Stimulated activated naive B cell treated with anti-CD40 and anti-IgM and Interleukin-4, amounts not matched to agents 10 μg/mL and 1 μg/mL and 100 μg/mL, for 72 hours (primary cell): ENCODE measurements around the gene ANKRD23.

Experiments used
- ATAC-seq, 2 donors: fragments of 150-1000 bp; cut with Tn5 transposase; replicated peaks; 2 replicates each; pipeline ENCODE4 v1.10.0; 2021; ENCODE audit warnings: moderate library complexity in 1 of 2
- DNase-seq: peaks from one replicate; pipeline ENCODE4 v3.0.0; 2021
- H3K27ac Mint-ChIP-seq: one replicate; pipeline ENCODE4 v1.8.0; 2022; ENCODE audit warnings: mild to moderate bottlenecking, mixed read lengths
- H3K27me3 Mint-ChIP-seq, 2 donors: one replicate each; pipeline ENCODE4 v1.8.0; 2022; ENCODE audit warnings: mixed read lengths in 2 of 2
- H3K36me3 Mint-ChIP-seq, 2 donors: one replicate each; pipeline ENCODE4 v1.8.0; 2022; ENCODE audit warnings: mixed read lengths in 2 of 2, mild to moderate bottlenecking in 1 of 2
- H3K4me1 Mint-ChIP-seq, 2 donors: one replicate each; pipeline ENCODE4 v1.8.0; 2022; ENCODE audit warnings: mixed read lengths in 2 of 2, mild to moderate bottlenecking in 1 of 2
- H3K4me3 Mint-ChIP-seq, 2 donors: one replicate each; pipeline ENCODE4 v1.8.0; 2022; ENCODE audit warnings: mild to moderate bottlenecking in 2 of 2, mixed read lengths in 2 of 2, moderate library complexity in 1 of 2
- H3K9me3 Mint-ChIP-seq, 2 donors: one replicate each; pipeline ENCODE4 v1.8.0; 2022; ENCODE audit warnings: mixed read lengths in 2 of 2, mild to moderate bottlenecking in 1 of 2

ANKRD23 gene

GRCh38 chr2:96842600-96842999 lies 1.2 kb downstream of the ANKRD23 start:
- no peak overlapping the region for H3K27ac Mint-ChIP-seq

GRCh38 chr2:96841701-96842495 lies 1.9 kb downstream of the ANKRD23 start:
- H3K27ac Mint-ChIP-seq = peak overlapping the region; percentile 0
- ATAC-seq (no peak), DNase-seq (no peak)
- H3K4me3 Mint-ChIP-seq = no peak overlapping the region
- H3K27me3 Mint-ChIP-seq = no peaks in the 10 kb centered on the region
- H3K36me3 Mint-ChIP-seq = peaks cover 4 to 25% of the 10 kb centered on the region in 2 donors
- peaks cover 14 to 19% of the 10 kb centered on the region in 2 donors for H3K4me1 Mint-ChIP-seq
- no peaks in the 10 kb centered on the region for H3K9me3 Mint-ChIP-seq

More at GRCh38 chr2:96842600-96842999, 1.2 kb downstream of the ANKRD23 start:
- Mint-ChIP-seq H3K4me1 (peaks cover 14 to 19% of the 10 kb centered on the region in 2 donors), H3K27me3 (no peaks in the 10 kb centered on the region), H3K4me3 (no peak overlapping the region), H3K9me3 (no peaks in the 10 kb centered on the region), H3K36me3 (peaks cover 7 to 28% of the 10 kb centered on the region in 2 donors)
- no peak for ATAC-seq
- no peak for DNase-seq

- H3K27me3 Mint-ChIP-seq = no peaks in the 10 kb centered on the region
- H3K4me3 Mint-ChIP-seq = peak overlapping the region; percentile 59 to 73
- ATAC-seq = no peak
- no peak for DNase-seq
- H3K9me3 Mint-ChIP-seq = no peaks in the 10 kb centered on the region
- H3K27ac Mint-ChIP-seq = no peak overlapping the region
- H3K4me1 Mint-ChIP-seq = peaks cover 14 to 19% of the 10 kb centered on the region in 2 donors
- peaks cover 2 to 27% of the 10 kb centered on the region in 2 donors for H3K36me3 Mint-ChIP-seq
These were observed 3.7 kb downstream of the ANKRD23 start for GRCh38 chr2:96839875-96840850.

GRCh38 chr2:96839293-96839874 lies 4.4 kb downstream of the ANKRD23 start:
- ATAC-seq = peak; percentile 94 to 97
- peaks cover 2 to 26% of the 10 kb centered on the region in 2 donors for H3K36me3 Mint-ChIP-seq
- peak overlapping the region; percentile 62 for H3K27ac Mint-ChIP-seq
- H3K4me3 Mint-ChIP-seq = peak overlapping the region; percentile 73 to 74
- no peaks in the 10 kb centered on the region for H3K9me3 Mint-ChIP-seq
- DNase-seq = peak; percentile 66
- peaks cover 14 to 19% of the 10 kb centered on the region in 2 donors for H3K4me1 Mint-ChIP-seq
- H3K27me3 Mint-ChIP-seq = no peaks in the 10 kb centered on the region

GRCh38 chr2:96838345-96839292 lies 5.2 kb downstream of the ANKRD23 start:
- Mint-ChIP-seq H3K27ac (no peak overlapping the region), H3K4me3 (peak overlapping the region; percentile 73 to 74), H3K36me3 (peaks cover 2 to 22% of the 10 kb centered on the region in 2 donors), H3K9me3 (no peaks in the 10 kb centered on the region), H3K27me3 (no peaks in the 10 kb centered on the region), H3K4me1 (peaks cover 14 to 21% of the 10 kb centered on the region in 2 donors)
- peak in 1 of 2 donors; percentile 16 for ATAC-seq
- no peak for DNase-seq

- no peaks in the 10 kb centered on the region for H3K9me3 Mint-ChIP-seq
- H3K4me3 Mint-ChIP-seq = no peak overlapping the region
- no peak for DNase-seq
- no peak for ATAC-seq
- H3K27ac Mint-ChIP-seq = no peak overlapping the region
- no peaks in the 10 kb centered on the region for H3K27me3 Mint-ChIP-seq
- H3K4me1 Mint-ChIP-seq = peaks cover 19 to 29% of the 10 kb centered on the region in 2 donors
- peaks cover 4 to 32% of the 10 kb centered on the region in 2 donors for H3K36me3 Mint-ChIP-seq
These were observed 6.2 kb downstream of the ANKRD23 start for GRCh38 chr2:96837575-96837974.

- H3K27ac Mint-ChIP-seq = no peak overlapping the region
- DNase-seq = no peak
- peaks cover 15 to 34% of the 10 kb centered on the region in 2 donors for H3K36me3 Mint-ChIP-seq
- no peaks in the 10 kb centered on the region for H3K9me3 Mint-ChIP-seq
- H3K4me3 Mint-ChIP-seq = no peak overlapping the region
- H3K4me1 Mint-ChIP-seq = peaks cover 19 to 28% of the 10 kb centered on the region in 2 donors
- ATAC-seq = no peak
- H3K27me3 Mint-ChIP-seq = no peaks in the 10 kb centered on the region
These were observed 8.0 kb downstream of the ANKRD23 start for GRCh38 chr2:96835830-96836229.

GRCh38 chr2:96832754-96833507 lies 10.9 kb downstream of the ANKRD23 start:
- Mint-ChIP-seq H3K36me3 (peaks cover 32 to 45% of the 10 kb centered on the region in 2 donors), H3K27me3 (no peaks in the 10 kb centered on the region), H3K27ac (peak overlapping the region; percentile 59), H3K9me3 (no peaks in the 10 kb centered on the region), H3K4me1 (peaks cover 9 to 10% of the 10 kb centered on the region in 2 donors), H3K4me3 (no peak overlapping the region)
- no peak for DNase-seq
- peak in 1 of 2 donors; percentile 31 for ATAC-seq

GRCh38 chr2:96832408-96832753 lies 11.4 kb downstream of the ANKRD23 start:
- Mint-ChIP-seq H3K36me3 (peaks cover 36 to 45% of the 10 kb centered on the region in 2 donors), H3K4me3 (no peak overlapping the region), H3K27ac (no peak overlapping the region), H3K9me3 (no peaks in the 10 kb centered on the region), H3K4me1 (peaks cover 9 to 10% of the 10 kb centered on the region in 2 donors), H3K27me3 (no peaks in the 10 kb centered on the region)
- DNase-seq (no peak), ATAC-seq (no peak)

GRCh38 chr2:96831679-96832078 lies 12.1 kb downstream of the ANKRD23 start:
- Mint-ChIP-seq H3K36me3 (peaks cover 36 to 45% of the 10 kb centered on the region in 2 donors), H3K4me1 (peaks cover 9 to 10% of the 10 kb centered on the region in 2 donors), H3K27ac (peak overlapping the region; percentile 65), H3K9me3 (no peaks in the 10 kb centered on the region), H3K27me3 (no peaks in the 10 kb centered on the region), H3K4me3 (no peak overlapping the region)
- no peak for DNase-seq
- no peak for ATAC-seq

- peaks cover 9 to 10% of the 10 kb centered on the region in 2 donors for H3K4me1 Mint-ChIP-seq
- H3K27ac Mint-ChIP-seq = peak overlapping the region; percentile 61
- DNase-seq (no peak), ATAC-seq (no peak)
- peaks cover 38 to 46% of the 10 kb centered on the region in 2 donors for H3K36me3 Mint-ChIP-seq
- no peak overlapping the region for H3K4me3 Mint-ChIP-seq
- H3K9me3 Mint-ChIP-seq = no peaks in the 10 kb centered on the region
- H3K27me3 Mint-ChIP-seq = no peaks in the 10 kb centered on the region
These were observed 13.7 kb downstream of the ANKRD23 start for GRCh38 chr2:96830044-96830562.

GRCh38 chr2:96828874-96829273 lies 14.9 kb downstream of the ANKRD23 start:
- Mint-ChIP-seq H3K27ac (no peak overlapping the region), H3K4me1 (peaks cover 10 to 11% of the 10 kb centered on the region in 2 donors), H3K9me3 (no peaks in the 10 kb centered on the region), H3K36me3 (peaks cover 41 to 51% of the 10 kb centered on the region in 2 donors), H3K4me3 (no peak overlapping the region), H3K27me3 (no peaks in the 10 kb centered on the region)
- DNase-seq = no peak
- no peak for ATAC-seq
